OCI-LY3 (cell line): Measurements from ENCODE around the gene EPHA3.

ENCODE experiments used
- EZH2phosphoT487 ChIP-seq: fragments of 200-600 bp; shearing (Covaris generic); IDR thresholded peaks from 2 replicates; pipeline ENCODE4 v1.6.1; 2018; ENCODE audit warnings: antibody characterized with exemption, mixed run types, low read depth
- TF ChIP-seq, protein P1 (sequence below): fragments of 200-600, 300-600 bp; sonication (generic); IDR thresholded peaks from 2 replicates; pipeline ENCODE4 v1.5.1; 2014; ENCODE audit warnings: antibody characterized with exemption, low read length, low read depth

DNA sequence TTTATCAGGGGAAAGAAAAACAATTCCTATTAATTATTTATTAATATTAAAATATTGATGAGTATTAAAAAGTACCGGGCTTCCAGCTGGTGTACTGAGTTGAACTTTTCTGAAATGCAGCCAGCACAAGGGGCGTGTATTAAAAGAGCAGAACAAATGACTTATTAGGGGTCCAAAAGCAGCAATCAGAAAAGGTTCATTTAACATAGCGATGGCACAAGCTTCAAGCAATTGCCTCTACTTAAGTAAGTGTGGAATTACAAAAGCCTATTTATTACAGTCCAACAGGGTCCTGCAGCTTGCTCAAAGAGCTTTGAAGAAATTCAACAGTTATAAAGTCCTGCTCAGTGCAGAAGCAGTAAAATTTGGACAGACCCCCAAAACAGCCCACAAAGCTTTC, 285.6 kb downstream of the EPHA3 start:
- no peak for TF ChIP-seq EZH2phosphoT487
- TF ChIP-seq, protein P1, sequence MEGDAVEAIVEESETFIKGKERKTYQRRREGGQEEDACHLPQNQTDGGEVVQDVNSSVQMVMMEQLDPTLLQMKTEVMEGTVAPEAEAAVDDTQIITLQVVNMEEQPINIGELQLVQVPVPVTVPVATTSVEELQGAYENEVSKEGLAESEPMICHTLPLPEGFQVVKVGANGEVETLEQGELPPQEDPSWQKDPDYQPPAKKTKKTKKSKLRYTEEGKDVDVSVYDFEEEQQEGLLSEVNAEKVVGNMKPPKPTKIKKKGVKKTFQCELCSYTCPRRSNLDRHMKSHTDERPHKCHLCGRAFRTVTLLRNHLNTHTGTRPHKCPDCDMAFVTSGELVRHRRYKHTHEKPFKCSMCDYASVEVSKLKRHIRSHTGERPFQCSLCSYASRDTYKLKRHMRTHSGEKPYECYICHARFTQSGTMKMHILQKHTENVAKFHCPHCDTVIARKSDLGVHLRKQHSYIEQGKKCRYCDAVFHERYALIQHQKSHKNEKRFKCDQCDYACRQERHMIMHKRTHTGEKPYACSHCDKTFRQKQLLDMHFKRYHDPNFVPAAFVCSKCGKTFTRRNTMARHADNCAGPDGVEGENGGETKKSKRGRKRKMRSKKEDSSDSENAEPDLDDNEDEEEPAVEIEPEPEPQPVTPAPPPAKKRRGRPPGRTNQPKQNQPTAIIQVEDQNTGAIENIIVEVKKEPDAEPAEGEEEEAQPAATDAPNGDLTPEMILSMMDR, result no peak
